Loucy (cell line): ENCODE data around the gene RACGAP1.

ENCODE experiments used
- H2AFZ ChIP-seq: fragments of 200-600 bp; sonication (generic); 2 replicates; pipeline ENCODE4 v1.6.0; 2016; ENCODE audit warnings: antibody characterized with exemption, mild to moderate bottlenecking, low read length, moderate library complexity
- H3F3A ChIP-seq: fragments of 200-600 bp; 2 replicates; pipeline ENCODE4 v1.6.0; 2016; ENCODE audit warnings: antibody characterized with exemption, low read depth, mild to moderate bottlenecking
- H3K27me3 ChIP-seq: fragments of 200-600 bp; sonication (generic); 2 replicates; pipeline ENCODE4 v1.6.1; 2014; ENCODE audit warnings: low read length, mild to moderate bottlenecking; ENCODE audit not compliant: insufficient read depth, poor library complexity, severe bottlenecking
- H3K36me3 ChIP-seq: fragments of 200-600 bp; sonication (generic); 2 replicates; pipeline ENCODE4 v1.6.1; 2016; ENCODE audit warnings: low read length; ENCODE audit not compliant: insufficient read depth
- H3K4me1 ChIP-seq: fragments of 200-600 bp; sonication (generic); 2 replicates; pipeline ENCODE4 v1.5.1; 2014; ENCODE audit warnings: low read length, mild to moderate bottlenecking; ENCODE audit not compliant: insufficient read depth, poor library complexity, severe bottlenecking
- H3K4me2 ChIP-seq: fragments of 200-600 bp; sonication (generic); 2 replicates; pipeline ENCODE4 v1.6.0; 2014; ENCODE audit warnings: antibody characterized with exemption, low read length, low read depth, mild to moderate bottlenecking; ENCODE audit not compliant: poor library complexity, severe bottlenecking
- H3K4me3 ChIP-seq: fragments of 200-600 bp; sonication (generic); 2 replicates; pipeline ENCODE4 v1.5.1; 2014; ENCODE audit warnings: low read length, mild to moderate bottlenecking, mixed read lengths; ENCODE audit not compliant: poor library complexity, severe bottlenecking
- H3K79me2 ChIP-seq: fragments of 200-600 bp; sonication (generic); 2 replicates; pipeline ENCODE4 v1.6.1; 2014; ENCODE audit warnings: low read length; ENCODE audit not compliant: insufficient read depth
- H3K9ac ChIP-seq: fragments of 200-600 bp; sonication (generic); 2 replicates; pipeline ENCODE4 v1.6.0; 2014; ENCODE audit warnings: mild to moderate bottlenecking, low read depth, low read length, moderate library complexity; ENCODE audit not compliant: poor library complexity, severe bottlenecking
- H3K9me2 ChIP-seq: fragments of 200-600 bp; sonication (generic); replicated peaks from 2 replicates; pipeline ENCODE4 v1.6.1; 2016; ENCODE audit warnings: low read depth, low read length, mixed read lengths
- H3K9me3 ChIP-seq: fragments of 200-600 bp; sonication (generic); 2 replicates; pipeline ENCODE4 v1.6.1; 2014; ENCODE audit warnings: mild to moderate bottlenecking, antibody characterized with exemption, low read length, low read depth; ENCODE audit not compliant: insufficient read depth
- H4K20me1 ChIP-seq: fragments of 200-600 bp; sonication (generic); 2 replicates; pipeline ENCODE4 v1.6.0; 2014; ENCODE audit warnings: antibody characterized with exemption, low read length, mild to moderate bottlenecking; ENCODE audit not compliant: insufficient read depth, poor library complexity, severe bottlenecking
- CTCF ChIP-seq: fragments of 200-600 bp; sonication (generic); conservative IDR thresholded peaks from 2 replicates; pipeline ENCODE4 v1.5.1; 2014; ENCODE audit warnings: mild to moderate bottlenecking, antibody characterized with exemption, low read length
- EZH2phosphoT487 ChIP-seq: fragments of 200-600 bp; IDR thresholded peaks from 2 replicates; pipeline ENCODE4 v1.6.1; 2018; ENCODE audit warnings: antibody characterized with exemption, mild to moderate bottlenecking, moderate library complexity, borderline replicate concordance

Gene RACGAP1

GRCh38 chr12:49979016-49979586, 46.2 kb downstream of the RACGAP1 start:
- no peaks in the 10 kb centered on the region for H3K36me3 ChIP-seq
- H3K4me1 ChIP-seq, result no peaks in the 10 kb centered on the region
- H3K9ac ChIP-seq, result no peak overlapping the region
- H3F3A ChIP-seq, result no peaks in the 10 kb centered on the region
- no peaks in the 10 kb centered on the region for H3K27me3 ChIP-seq
- no peaks in the 10 kb centered on the region for H3K9me3 ChIP-seq
- H3K9me2 ChIP-seq, result no peaks in the 10 kb centered on the region
- no peak overlapping the region for H3K4me2 ChIP-seq
- no peak for TF ChIP-seq EZH2phosphoT487
- no peak for TF ChIP-seq CTCF
- H3K79me2 ChIP-seq, result no peaks in the 10 kb centered on the region
- H2AFZ ChIP-seq, result no peak overlapping the region
- H4K20me1 ChIP-seq, result no peaks in the 10 kb centered on the region
- no peak overlapping the region for H3K4me3 ChIP-seq

GRCh38 chr12:49978125-49978524, 47.2 kb downstream of the RACGAP1 start:
- Histone ChIP-seq H3K27me3 (no peaks in the 10 kb centered on the region), H3K4me1 (no peaks in the 10 kb centered on the region), H3K36me3 (no peaks in the 10 kb centered on the region), H3K9me3 (no peaks in the 10 kb centered on the region), H3F3A (no peaks in the 10 kb centered on the region), H3K4me3 (no peak overlapping the region), H4K20me1 (no peaks in the 10 kb centered on the region), H3K9me2 (no peaks in the 10 kb centered on the region), H3K79me2 (no peaks in the 10 kb centered on the region), H3K9ac (no peak overlapping the region), H3K4me2 (no peak overlapping the region), H2AFZ (no peak overlapping the region)
- TF ChIP-seq CTCF, result no peak
- TF ChIP-seq EZH2phosphoT487, result no peak

- Histone ChIP-seq H2AFZ (no peak overlapping the region), H3F3A (no peaks in the 10 kb centered on the region), H3K9me3 (no peaks in the 10 kb centered on the region), H3K27me3 (no peaks in the 10 kb centered on the region), H3K4me3 (no peak overlapping the region), H3K36me3 (no peaks in the 10 kb centered on the region), H4K20me1 (no peaks in the 10 kb centered on the region), H3K9ac (no peak overlapping the region), H3K4me2 (no peak overlapping the region), H3K9me2 (no peaks in the 10 kb centered on the region), H3K79me2 (no peaks in the 10 kb centered on the region), H3K4me1 (no peaks in the 10 kb centered on the region)
- TF ChIP-seq EZH2phosphoT487 (no peak), CTCF (no peak)
Measured at GRCh38 chr12:49976557-49976956, 48.7 kb downstream of the RACGAP1 start.
